Fibroblast of lung (primary cell): ENCODE data around the gene TICRR. TPM values are rescaled to one million over a fixed set of nuclear protein-coding genes. Genes with fewer than 3 reads are reported as not detected.

Experiments used
- DNase-seq, 2 donors: peaks; one replicate each; pipeline versions ENCODE4 v3.0.0 to v3.0.0-alpha.2; 2010; ENCODE audit warnings: low read depth in 2 of 2
- H2AFZ ChIP-seq: 2 replicates; pipeline ENCODE4 v1.5.1; 2012; ENCODE audit warnings: low read length, control low read depth, inconsistent platforms
- H3K27ac ChIP-seq: 2 replicates; pipeline ENCODE4 v1.5.1; 2011; ENCODE audit warnings: low read length, control low read depth; ENCODE audit not compliant: insufficient read depth
- H3K27me3 ChIP-seq: 2 replicates; pipeline ENCODE4 v1.5.1; 2011; ENCODE audit warnings: mild to moderate bottlenecking, low read length; ENCODE audit not compliant: control insufficient read depth, insufficient read depth
- H3K36me3 ChIP-seq: 2 replicates; pipeline ENCODE4 v1.5.1; 2011; ENCODE audit warnings: low read length; ENCODE audit not compliant: control insufficient read depth, insufficient read depth
- H3K4me1 ChIP-seq: 2 replicates; pipeline ENCODE4 v1.5.1; 2011; ENCODE audit warnings: low read length; ENCODE audit not compliant: control insufficient read depth, insufficient read depth; ENCODE audit errors: extremely low read depth
- H3K4me2 ChIP-seq: 2 replicates; pipeline ENCODE4 v1.5.1; 2011; ENCODE audit warnings: low read length, control low read depth; ENCODE audit not compliant: insufficient read depth; ENCODE audit errors: extremely low read depth
- H3K4me3 ChIP-seq, 4 experiments: fragments of 200-600 bp in 1 of 4; sonication (generic) in 1 of 4; replicated peaks in 1 of 4; 2 replicates each; pipeline ENCODE4 v1.5.1; 2011 to 2016; ENCODE audit warnings: low read length in 4 of 4, low read depth in 3 of 4, mild to moderate bottlenecking in 3 of 4, control low read depth in 2 of 4, inconsistent platforms in 1 of 4, mixed read lengths in 1 of 4; ENCODE audit not compliant: insufficient read depth in 1 of 4; ENCODE audit errors: control extremely low read depth in 1 of 4
- H3K79me2 ChIP-seq: 2 replicates; pipeline ENCODE4 v1.5.1; 2012; ENCODE audit warnings: mild to moderate bottlenecking, low read length, inconsistent platforms; ENCODE audit not compliant: control insufficient read depth, insufficient read depth
- H3K9ac ChIP-seq: 2 replicates; pipeline ENCODE4 v1.5.1; 2011; ENCODE audit warnings: mild to moderate bottlenecking, low read length, control low read depth; ENCODE audit not compliant: insufficient read depth
- H3K9me3 ChIP-seq: 2 replicates; pipeline ENCODE4 v1.5.1; 2012; ENCODE audit warnings: low read depth, low read length; ENCODE audit not compliant: control insufficient read depth, insufficient read depth
- H4K20me1 ChIP-seq: 2 replicates; pipeline ENCODE4 v1.5.1; 2011; ENCODE audit warnings: low read length; ENCODE audit not compliant: control insufficient read depth, insufficient read depth; ENCODE audit errors: extremely low read depth
- CTCF ChIP-seq, 2 donors: IDR thresholded peaks in 1 of 2; conservative IDR thresholded peaks in 1 of 2; 1 replicate in 1 of 2; 2 replicates in 1 of 2; pipeline ENCODE4 v1.5.1; 2011 to 2012; ENCODE audit warnings: low read length in 2 of 2, control low read depth in 1 of 2, inconsistent platforms in 1 of 2, low read depth in 1 of 2, mild to moderate bottlenecking in 1 of 2
- EZH2 ChIP-seq: IDR thresholded peaks from 2 replicates; pipeline ENCODE4 v1.5.1; 2012; ENCODE audit warnings: low read length, control low read depth, mild to moderate bottlenecking; ENCODE audit errors: missing control alignments
- polyA plus RNA-seq, 2 donors: library from polyadenylated mRNA; depleted of rRNA in 1 of 2; stranded (reverse) in 1 of 2; unstranded in 1 of 2; fragments of >200 nt; gene quantifications; 2 replicates each; pipeline ENCODE4 v1.2.1, GENCODE V29; 2011 to 2012; ENCODE audit warnings: missing spikeins in 1 of 2
- total RNA-seq: library from RNA; depleted of rRNA; stranded (reverse); fragments of >200 nt; gene quantifications from 2 replicates; pipeline ENCODE4 v1.2.1, GENCODE V29; 2014

TICRR gene
- total and polyA plus RNA-seq, 2 donors (not counting 1 experiment from before 2014, with no cell fraction given): 1.2 to 1.6 TPM

GRCh38 chr15:89575656-89576416, 567 bp downstream of the TICRR start:
- TF ChIP-seq EZH2: no peak
- no peak for TF ChIP-seq CTCF (conservative IDR thresholded peaks at IDR 0.05 in 1 of 2, IDR thresholded peaks at IDR 0.05 in 1 of 2; ENCODE audit: low read depth in 1 of 2, low read length in 2 of 2)
- Histone ChIP-seq H3K27ac (peak overlapping the region; percentile 60), H2AFZ (peak overlapping the region; percentile 82), H3K9me3 (no peaks in the 10 kb centered on the region), H3K27me3 (no peaks in the 10 kb centered on the region), H3K4me3 (peak overlapping the region; percentile 66 to 91 (median 73)), H3K9ac (peak overlapping the region; percentile 58), H3K79me2 (peaks cover 48% of the 10 kb centered on the region), H3K4me1 (peaks cover 4% of the 10 kb centered on the region), H3K36me3 (peaks cover 1% of the 10 kb centered on the region), H3K4me2 (peak overlapping the region; percentile 77), H4K20me1 (no peaks in the 10 kb centered on the region)
- peak in 1 of 2 donors; percentile 13 for DNase-seq

GRCh38 chr15:89576417-89576773, 1.1 kb downstream of the TICRR start:
- H3K27ac ChIP-seq: no peak overlapping the region
- no peak for TF ChIP-seq CTCF (conservative IDR thresholded peaks at IDR 0.05 in 1 of 2, IDR thresholded peaks at IDR 0.05 in 1 of 2; ENCODE audit: low read depth in 1 of 2, low read length in 2 of 2)
- TF ChIP-seq EZH2: no peak
- peak overlapping the region; percentile 77 for H3K4me2 ChIP-seq
- no peaks in the 10 kb centered on the region for H3K9me3 ChIP-seq
- peaks cover 1% of the 10 kb centered on the region for H3K36me3 ChIP-seq
- peak overlapping the region; percentile 82 for H2AFZ ChIP-seq
- H3K4me3 ChIP-seq: peak overlapping the region; percentile 66 to 91 (median 73)
- peaks cover 4% of the 10 kb centered on the region for H3K4me1 ChIP-seq
- no peaks in the 10 kb centered on the region for H3K27me3 ChIP-seq
- peaks cover 54% of the 10 kb centered on the region for H3K79me2 ChIP-seq
- H4K20me1 ChIP-seq: no peaks in the 10 kb centered on the region
- peak in 1 of 2 donors; percentile 38 for DNase-seq
- peak overlapping the region; percentile 58 for H3K9ac ChIP-seq

GRCh38 chr15:89577776-89578115, 2.5 kb downstream of the TICRR start:
- H3K27me3 ChIP-seq: no peaks in the 10 kb centered on the region

More at GRCh38 chr15:89577776-89578115, 2.5 kb downstream of the TICRR start:
- no peak for DNase-seq
- Histone ChIP-seq H3K9me3 (no peaks in the 10 kb centered on the region), H3K27ac (no peak overlapping the region), H3K79me2 (peaks cover 59% of the 10 kb centered on the region), H3K4me1 (peaks cover 4% of the 10 kb centered on the region), H3K4me2 (peak overlapping the region; percentile 85), H3K9ac (no peak overlapping the region), H4K20me1 (no peaks in the 10 kb centered on the region), H3K4me3 (peak overlapping the region in 3 of 4 experiments; percentile 18 to 56 (median 23)), H3K36me3 (peaks cover 1% of the 10 kb centered on the region), H2AFZ (peak overlapping the region; percentile 77)
- TF ChIP-seq CTCF (conservative IDR thresholded peaks at IDR 0.05 in 1 of 2, IDR thresholded peaks at IDR 0.05 in 1 of 2; ENCODE audit: low read depth in 1 of 2, low read length in 2 of 2): no peak
- no peak for TF ChIP-seq EZH2
